Ascending aorta (tissue), 2 donors: ENCODE data around the gene DHCR7. TPM values are rescaled to one million over a fixed set of nuclear protein-coding genes. Genes with fewer than 3 reads are reported as not detected.

ENCODE experiments used
- DNase-seq, 2 donors: peaks; one replicate each; pipeline ENCODE4 v3.0.0-alpha.2; 2019; ENCODE audit warnings: low spot score in 2 of 2
- H3K27ac ChIP-seq, 2 donors: fragments of 200-600 bp; sonication (generic); one replicate each; pipeline ENCODE4 v1.5.1; 2016 to 2017; ENCODE audit warnings: mild to moderate bottlenecking in 1 of 2
- H3K27me3 ChIP-seq: fragments of 200-600 bp; sonication (generic); one replicate; pipeline ENCODE4 v1.5.1; 2017
- H3K36me3 ChIP-seq, 2 donors: fragments of 200-600 bp; sonication (generic); one replicate each; pipeline ENCODE4 v1.5.1; 2016
- H3K4me1 ChIP-seq, 2 donors: fragments of 200-600 bp; sonication (generic); one replicate each; pipeline ENCODE4 v1.5.1; 2016 to 2017; ENCODE audit warnings: mild to moderate bottlenecking in 1 of 2
- H3K4me3 ChIP-seq, 2 donors: fragments of 200-600 bp; sonication (generic); one replicate each; pipeline ENCODE4 v1.5.1; 2016 to 2017; ENCODE audit warnings: mild to moderate bottlenecking in 1 of 2
- H3K9me3 ChIP-seq, 2 donors: fragments of 200-600 bp; sonication (generic); one replicate each; pipeline ENCODE4 v1.5.1; 2016
- intact Hi-C: fragments of 100-400 bp; cut with DNase I; formaldehyde crosslinking; loops from one replicate; pipeline ENCODE4 v1.15.1; 2023
- total RNA-seq: library from RNA; depleted of rRNA; stranded (reverse); fragments of >200 nt; gene quantifications from one replicate; pipeline ENCODE4 v1.1.0, GENCODE V29; 2016
- TF ChIP-seq, protein P1 (sequence below), 3 experiments: fragments of 200-600 bp in 2 of 3; fragments of 450-650 bp in 1 of 3; sonication (generic) in 2 of 3; IDR thresholded peaks; one replicate each; pipeline ENCODE4 v1.5.1; 2016 to 2019; ENCODE audit warnings: antibody characterized with exemption in 3 of 3, mild to moderate bottlenecking in 1 of 3, moderate library complexity in 1 of 3

Gene DHCR7
- total RNA-seq, 1 donor from 2014 or later: 66.2 TPM

DNA sequence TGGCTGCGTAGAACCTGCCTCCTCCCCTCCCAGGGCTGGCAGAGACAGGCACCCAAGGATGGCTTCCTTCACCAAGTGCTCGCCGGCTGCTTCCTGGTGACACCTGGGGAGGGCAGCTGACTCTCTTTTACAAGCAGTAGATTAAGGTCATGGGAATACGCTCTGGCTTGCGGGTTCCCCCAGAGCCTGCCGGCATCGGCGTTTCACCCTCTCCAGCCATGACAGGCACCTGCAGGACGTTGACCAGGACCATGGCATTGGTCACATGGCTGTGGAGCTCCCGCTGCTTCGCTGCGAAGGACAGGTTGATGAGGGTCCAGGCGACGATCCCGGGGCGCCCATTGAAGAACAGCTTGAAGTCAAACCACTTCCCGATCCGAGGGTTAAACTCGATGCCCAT, 9.5 kb downstream of the DHCR7 start:
- Histone ChIP-seq H3K27me3 (no peaks in the 10 kb centered on the region), H3K9me3 (no peaks in the 10 kb centered on the region), H3K27ac (no peak overlapping the region), H3K4me3 (no peak overlapping the region), H3K36me3 (peaks cover 34 to 68% of the 10 kb centered on the region in 2 donors), H3K4me1 (no peaks in the 10 kb centered on the region)
- intact Hi-C loops: no loop called here
- no peak for DNase-seq
- TF ChIP-seq, protein P1, sequence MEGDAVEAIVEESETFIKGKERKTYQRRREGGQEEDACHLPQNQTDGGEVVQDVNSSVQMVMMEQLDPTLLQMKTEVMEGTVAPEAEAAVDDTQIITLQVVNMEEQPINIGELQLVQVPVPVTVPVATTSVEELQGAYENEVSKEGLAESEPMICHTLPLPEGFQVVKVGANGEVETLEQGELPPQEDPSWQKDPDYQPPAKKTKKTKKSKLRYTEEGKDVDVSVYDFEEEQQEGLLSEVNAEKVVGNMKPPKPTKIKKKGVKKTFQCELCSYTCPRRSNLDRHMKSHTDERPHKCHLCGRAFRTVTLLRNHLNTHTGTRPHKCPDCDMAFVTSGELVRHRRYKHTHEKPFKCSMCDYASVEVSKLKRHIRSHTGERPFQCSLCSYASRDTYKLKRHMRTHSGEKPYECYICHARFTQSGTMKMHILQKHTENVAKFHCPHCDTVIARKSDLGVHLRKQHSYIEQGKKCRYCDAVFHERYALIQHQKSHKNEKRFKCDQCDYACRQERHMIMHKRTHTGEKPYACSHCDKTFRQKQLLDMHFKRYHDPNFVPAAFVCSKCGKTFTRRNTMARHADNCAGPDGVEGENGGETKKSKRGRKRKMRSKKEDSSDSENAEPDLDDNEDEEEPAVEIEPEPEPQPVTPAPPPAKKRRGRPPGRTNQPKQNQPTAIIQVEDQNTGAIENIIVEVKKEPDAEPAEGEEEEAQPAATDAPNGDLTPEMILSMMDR (IDR thresholded peaks at IDR 0.05): no peak

DNA sequence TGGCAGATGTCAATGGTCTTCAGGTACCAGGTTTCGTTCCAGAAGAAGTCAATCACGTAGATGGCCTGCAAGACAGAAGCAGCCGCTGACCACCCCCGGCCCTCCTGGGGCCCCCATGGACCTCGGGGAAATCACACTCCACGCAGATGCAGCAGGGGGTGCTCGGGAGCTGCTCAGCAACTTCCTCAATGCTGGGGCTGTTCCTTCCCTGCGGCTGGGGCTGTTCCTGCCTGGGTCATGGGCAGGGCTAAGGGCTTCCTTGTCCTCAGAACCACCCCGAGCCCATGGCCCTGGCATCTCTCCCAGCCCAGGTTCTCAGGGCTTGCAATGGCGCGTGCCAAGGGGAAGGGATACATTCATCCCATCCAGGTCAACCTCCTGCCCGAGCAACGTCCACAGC, 10.3 kb downstream of the DHCR7 start:
- intact Hi-C loops: no loop called here
- peaks cover 33 to 61% of the 10 kb centered on the region in 2 donors for H3K36me3 ChIP-seq
- no peaks in the 10 kb centered on the region for H3K9me3 ChIP-seq
- no peak overlapping the region for H3K27ac ChIP-seq
- TF ChIP-seq, protein P1 (IDR thresholded peaks at IDR 0.05): no peak
- DNase-seq: no peak
- no peak overlapping the region for H3K4me3 ChIP-seq
- no peaks in the 10 kb centered on the region for H3K4me1 ChIP-seq
- H3K27me3 ChIP-seq: no peaks in the 10 kb centered on the region

DNA sequence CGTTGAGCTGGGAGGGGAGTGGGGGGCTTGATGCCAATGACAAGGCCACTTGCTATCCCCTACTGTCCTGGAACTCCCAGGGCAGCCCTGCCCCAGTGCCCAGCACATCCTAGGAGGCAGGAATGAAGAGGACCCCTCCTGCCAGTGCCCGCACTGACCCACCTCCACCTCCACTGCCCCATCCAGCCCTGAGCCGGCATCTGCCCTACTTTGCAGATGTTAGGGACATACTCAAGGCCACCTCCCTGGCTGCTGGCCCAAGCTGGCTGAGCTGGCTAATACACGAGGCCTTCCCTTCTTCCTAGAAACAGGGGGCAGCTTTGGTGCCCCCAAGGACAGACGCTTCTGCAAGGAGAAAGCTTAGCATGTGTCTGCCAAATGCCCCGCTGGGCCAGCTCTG, 10.8 kb downstream of the DHCR7 start:
- no peak for DNase-seq
- no peaks in the 10 kb centered on the region for H3K9me3 ChIP-seq
- intact Hi-C loops: no loop called here
- no peak overlapping the region for H3K27ac ChIP-seq
- no peak overlapping the region for H3K4me3 ChIP-seq
- H3K27me3 ChIP-seq: no peaks in the 10 kb centered on the region
- TF ChIP-seq, protein P1 (IDR thresholded peaks at IDR 0.05): no peak
- H3K4me1 ChIP-seq: no peaks in the 10 kb centered on the region
- peaks cover 33 to 58% of the 10 kb centered on the region in 2 donors for H3K36me3 ChIP-seq

DNA sequence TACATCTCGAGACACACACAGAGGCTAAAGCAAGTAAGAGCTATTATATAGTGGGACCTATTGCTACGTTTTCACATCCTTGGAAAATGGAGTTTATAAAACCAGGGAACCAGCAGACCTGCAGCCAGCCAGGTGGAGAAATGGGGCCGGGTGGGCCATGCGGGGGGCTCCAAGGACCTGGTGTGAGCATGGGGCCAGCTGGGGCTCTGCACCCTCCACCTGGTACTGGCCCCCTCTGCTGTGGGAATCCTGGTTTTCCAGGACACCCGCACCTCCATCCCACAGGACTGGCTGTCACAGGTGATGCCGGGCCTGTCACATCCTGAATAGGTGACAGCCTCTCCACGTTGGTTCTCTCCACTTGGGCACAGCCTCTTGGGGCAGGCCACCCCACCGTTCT, 11.3 kb downstream of the DHCR7 start:
- intact Hi-C loops: no loop called here
- no peaks in the 10 kb centered on the region for H3K9me3 ChIP-seq
- H3K4me1 ChIP-seq: no peaks in the 10 kb centered on the region
- DNase-seq: no peak
- TF ChIP-seq, protein P1 (IDR thresholded peaks at IDR 0.05): no peak
- H3K27ac ChIP-seq: no peak overlapping the region
- H3K4me3 ChIP-seq: no peak overlapping the region
- peaks cover 33 to 53% of the 10 kb centered on the region in 2 donors for H3K36me3 ChIP-seq
- no peaks in the 10 kb centered on the region for H3K27me3 ChIP-seq

DNA sequence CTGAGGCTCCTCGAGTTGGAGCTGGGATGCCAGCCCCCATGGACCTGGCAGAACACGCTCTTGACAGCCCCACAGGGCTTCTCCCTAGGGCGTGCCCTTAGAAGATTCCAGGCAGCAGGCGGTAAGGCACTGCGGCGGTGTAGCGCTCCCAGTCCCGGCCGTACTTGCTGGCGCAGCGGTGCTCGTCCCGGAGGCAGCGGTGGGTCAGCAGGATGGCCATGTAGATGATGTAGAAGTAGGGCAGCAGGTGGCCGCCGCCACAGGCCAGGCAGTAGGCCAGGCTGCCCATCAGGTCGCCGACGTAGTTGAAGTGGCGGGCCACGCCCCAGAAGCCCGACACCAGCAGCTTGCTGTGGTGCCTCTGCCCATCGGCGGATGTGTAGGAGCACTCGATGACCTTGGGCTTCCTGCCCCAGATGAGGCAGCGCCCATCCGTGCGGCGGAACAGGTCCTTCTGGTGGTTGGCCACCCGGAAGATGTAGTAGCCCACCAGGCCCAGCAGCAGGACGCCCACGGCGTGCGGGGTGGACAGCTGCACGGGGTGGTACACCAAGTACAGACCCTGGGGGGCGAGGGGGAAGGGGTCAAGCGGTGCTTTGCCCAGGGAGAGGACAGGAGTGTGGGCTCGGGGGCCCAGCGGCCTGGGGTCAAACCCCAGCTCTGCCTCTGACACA, 12.8 kb downstream of the DHCR7 start:
- Histone ChIP-seq H3K9me3 (no peaks in the 10 kb centered on the region), H3K4me1 (no peaks in the 10 kb centered on the region), H3K27ac (no peak overlapping the region), H3K27me3 (no peaks in the 10 kb centered on the region), H3K4me3 (no peak overlapping the region), H3K36me3 (peaks cover 26 to 41% of the 10 kb centered on the region in 2 donors)
- TF ChIP-seq, protein P1 (IDR thresholded peaks at IDR 0.05): no peak
- intact Hi-C loops: no loop called here
- no peak for DNase-seq
